ENCODE results near the gene SORBS1.

The SORBS1 gene

DNA sequence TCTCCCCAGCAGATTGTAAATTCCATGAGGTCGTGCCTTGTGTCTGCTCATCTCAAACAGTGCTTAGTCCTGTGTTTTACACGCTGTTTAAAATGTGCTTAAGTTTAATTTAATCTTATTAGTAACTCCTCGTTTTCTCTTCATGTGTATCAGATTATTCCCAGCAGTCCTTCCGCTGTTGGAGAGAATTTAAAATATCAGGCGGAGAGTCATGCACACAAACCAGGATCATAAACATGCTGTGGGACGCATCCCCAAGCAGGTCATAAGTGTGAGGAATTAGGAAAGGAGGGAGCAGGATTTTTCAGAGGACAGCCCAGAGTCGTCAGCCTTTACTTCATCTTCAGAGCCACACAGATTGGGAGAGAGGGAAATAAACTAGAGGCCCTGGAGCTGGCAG, 4.2 kb upstream of the SORBS1 start:
- DNase-seq (ENCODE audit: low spot score), result no peak

DNA sequence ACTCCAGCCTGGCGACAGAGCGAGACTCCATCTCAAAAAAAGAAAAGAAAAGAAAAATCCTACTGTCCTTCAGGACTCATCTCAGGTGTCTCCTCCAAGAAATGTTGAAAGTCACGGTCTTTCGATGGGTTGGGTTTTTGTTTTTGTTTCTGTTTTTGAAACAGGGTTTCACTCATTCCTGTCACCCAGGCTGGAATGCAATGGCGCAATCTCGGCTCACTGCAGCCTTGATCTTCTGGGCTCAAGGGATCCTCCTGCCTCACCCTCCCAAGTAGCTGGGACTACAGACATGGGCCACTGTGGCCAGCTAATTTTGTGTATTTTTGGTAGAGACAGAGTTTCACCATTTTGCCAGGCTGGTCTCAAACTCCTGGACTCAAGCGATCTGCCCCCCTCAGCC, 3.1 kb upstream of the SORBS1 start:
- no peak for DNase-seq (ENCODE audit: low spot score)

DNA sequence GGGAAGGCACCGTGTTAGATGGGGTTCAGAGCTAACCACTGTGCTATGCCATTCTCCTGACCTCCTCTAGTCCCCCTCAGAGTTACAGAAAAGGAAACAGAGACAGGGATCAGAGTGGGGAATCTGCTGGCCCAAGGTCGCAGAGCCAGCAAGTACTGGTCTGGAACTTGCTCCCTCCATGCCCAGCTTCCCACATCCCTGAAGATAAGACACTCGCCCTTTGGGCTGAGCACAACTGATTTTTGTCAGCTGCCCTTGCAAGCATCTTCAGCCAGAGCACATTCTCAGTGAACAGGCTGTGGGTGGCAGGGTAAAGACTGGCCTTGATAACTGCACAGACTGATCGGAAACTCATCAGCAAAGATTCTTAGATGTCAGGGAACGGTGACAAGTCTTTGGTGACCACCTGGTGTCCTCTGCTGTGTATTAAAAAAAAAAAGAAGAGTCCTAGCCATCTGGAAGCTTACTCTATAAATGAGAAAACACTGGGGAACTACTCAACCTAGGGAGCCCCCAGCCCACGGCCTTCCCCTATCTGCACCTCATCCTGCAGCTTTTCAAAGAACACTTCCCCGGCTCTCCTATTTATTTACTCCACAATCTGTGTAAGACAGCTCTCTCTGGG, 1.3 kb upstream of the SORBS1 start:
- no peak for DNase-seq (ENCODE audit: low spot score)

GRCh38 chr10:95561864-95562177, 650 bp upstream of the SORBS1 start:
- DNase-seq (ENCODE audit: low spot score), result no peak

- peak; percentile 47 for DNase-seq (ENCODE audit: low spot score)
Observed at GRCh38 chr10:95560278-95561176, 644 bp downstream of the SORBS1 start.

DNA sequence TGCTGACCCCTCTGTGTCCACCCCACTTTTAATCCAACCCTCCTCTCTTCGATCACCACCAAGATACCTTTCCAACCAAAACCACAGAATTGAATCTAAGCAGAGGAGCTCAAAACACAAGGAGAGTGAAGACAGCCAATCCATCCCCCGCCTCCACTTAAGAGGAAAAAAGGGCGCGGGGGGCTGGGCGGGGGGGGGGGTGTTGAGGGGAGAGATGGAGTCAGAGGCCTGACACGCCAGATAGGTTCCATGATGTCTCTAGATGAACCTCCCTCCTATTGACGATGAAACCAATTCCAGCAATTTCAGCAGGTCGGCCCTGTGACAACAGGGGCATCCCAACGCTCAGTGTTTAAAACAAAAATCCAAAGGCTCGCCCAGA, 1.3 kb downstream of the SORBS1 start:
- no peak for DNase-seq (ENCODE audit: low spot score)

GRCh38 chr10:95559471-95559870, 1.7 kb downstream of the SORBS1 start:
- DNase-seq (ENCODE audit: low spot score), result no peak

DNA sequence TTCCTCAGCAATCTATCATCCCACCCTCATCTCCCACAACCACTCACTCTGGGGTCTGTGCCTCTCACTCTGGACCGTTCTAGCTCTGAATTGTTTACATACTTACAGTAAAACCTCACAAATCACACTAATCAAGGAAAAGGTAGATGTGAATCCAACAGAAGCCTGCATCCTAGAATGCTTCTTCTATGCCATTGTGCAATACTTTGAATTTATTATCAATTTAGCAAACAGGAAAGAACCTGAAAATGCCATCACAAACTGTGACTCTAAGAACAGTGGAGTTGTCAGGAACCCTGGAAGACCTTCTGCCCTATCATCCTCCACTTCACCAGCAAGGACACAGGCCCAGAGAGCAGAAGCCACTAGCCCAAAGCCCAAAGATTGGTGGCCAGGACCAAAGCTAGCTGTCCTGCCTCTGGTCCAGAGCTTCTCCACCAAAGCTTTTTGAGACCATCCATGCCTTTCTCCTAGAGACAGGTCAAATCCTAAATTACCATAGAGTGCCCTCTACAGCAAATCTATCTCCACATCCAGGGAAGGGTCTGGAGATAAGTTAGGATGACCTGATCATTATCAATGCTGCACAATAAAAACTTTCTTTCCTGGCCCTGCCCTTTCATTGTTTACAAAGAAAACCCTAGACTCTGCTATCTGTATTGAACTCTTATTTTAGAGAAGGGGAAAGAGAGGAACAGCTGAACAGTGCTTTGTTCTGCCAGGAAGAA, 2.4 kb downstream of the SORBS1 start:
- no peak for DNase-seq (ENCODE audit: low spot score)

DNA sequence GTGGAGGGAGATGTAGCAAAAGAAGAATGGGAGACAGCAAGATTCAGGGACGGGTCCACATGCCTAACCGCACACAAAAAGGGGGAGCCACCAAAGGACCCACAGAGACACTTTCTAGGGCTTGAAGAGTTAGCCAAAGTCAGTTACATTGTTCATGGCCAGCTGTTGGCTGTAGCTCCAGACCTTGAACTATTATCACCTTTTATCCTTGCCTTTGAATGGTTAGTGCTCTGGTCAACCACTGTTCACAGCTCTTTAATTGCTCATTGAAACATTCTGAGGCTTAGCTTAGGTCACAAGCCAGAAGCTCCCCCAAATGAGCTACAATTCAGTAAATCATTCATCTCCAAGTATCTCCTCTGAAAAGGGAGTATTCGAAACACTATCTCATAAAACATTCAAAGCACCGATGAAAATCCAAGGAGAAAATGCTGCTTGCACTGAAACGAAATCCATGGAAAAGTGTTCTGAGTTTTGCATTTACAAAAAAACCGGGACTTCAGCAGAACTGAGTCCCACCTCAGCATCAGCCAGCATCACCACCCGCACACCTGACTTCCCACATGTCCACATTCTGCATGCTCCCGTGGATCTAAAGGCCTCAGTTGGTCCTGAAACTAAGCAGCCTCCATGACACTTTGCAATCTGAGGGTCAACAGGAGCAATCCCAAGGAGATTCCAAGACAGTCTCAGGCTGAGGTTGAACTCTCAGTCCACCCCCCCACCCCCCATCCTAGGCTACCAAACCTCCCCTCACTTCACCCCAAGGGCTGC, 4.0 kb downstream of the SORBS1 start:
- DNase-seq (ENCODE audit: low spot score), result no peak

DNA sequence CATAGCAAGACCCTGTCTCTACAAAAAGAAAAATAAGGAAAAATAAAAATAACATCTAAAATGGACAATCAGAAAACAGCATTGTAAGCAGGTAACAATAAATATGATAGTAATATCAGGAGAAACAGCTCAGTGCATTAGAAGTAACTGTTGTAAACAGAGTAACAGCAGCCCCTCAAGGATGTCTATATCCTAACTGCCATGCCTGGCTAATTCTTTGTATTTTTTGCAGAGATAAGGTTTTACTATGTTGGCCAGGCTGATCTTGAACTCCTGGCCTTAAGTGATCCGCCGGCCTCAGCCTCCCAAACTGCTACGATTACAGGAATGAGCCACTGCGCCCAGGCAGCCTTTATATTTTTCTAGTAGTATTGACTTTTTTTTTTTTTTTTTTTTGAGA, 7.5 kb downstream of the SORBS1 start:
- DNase-seq (ENCODE audit: low spot score), result no peak

- DNase-seq (ENCODE audit: low spot score), result no peak
Observed at GRCh38 chr10:95552679-95553342, 8.4 kb downstream of the SORBS1 start.

- no peak for DNase-seq (ENCODE audit: low spot score)
Observed at GRCh38 chr10:95550073-95550672, 11.0 kb downstream of the SORBS1 start.

DNA sequence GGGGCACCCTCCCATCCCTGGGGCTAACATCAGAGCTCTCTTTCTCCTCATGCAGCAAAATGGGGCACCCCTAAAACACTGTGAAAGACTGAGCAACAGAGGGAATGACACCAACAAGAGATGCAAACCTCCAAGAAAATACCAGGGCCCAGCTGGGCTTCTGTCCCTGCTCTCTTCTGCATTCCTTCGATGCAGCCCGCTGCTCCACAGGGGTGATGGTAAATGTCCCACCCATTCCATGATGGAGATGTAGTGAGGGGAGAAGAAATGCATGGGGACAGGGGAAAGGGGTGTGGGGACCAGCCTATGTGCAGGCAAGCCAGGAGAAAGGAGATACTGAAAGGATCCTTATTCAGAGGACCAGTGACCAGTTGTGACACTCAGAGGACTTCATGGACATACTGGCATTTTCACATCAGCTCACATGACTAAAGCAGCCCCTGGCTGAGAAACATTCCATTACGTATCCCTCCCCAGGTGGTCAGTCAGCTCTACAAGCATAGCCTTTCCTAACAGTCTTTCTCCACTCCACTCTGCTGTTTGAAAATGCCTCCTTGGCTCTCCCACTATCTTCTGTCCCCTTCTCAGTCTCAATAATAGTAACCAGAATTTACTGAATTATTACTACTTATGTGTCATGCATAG, 13.3 kb downstream of the SORBS1 start:
- DNase-seq (ENCODE audit: low spot score), result no peak

DNA sequence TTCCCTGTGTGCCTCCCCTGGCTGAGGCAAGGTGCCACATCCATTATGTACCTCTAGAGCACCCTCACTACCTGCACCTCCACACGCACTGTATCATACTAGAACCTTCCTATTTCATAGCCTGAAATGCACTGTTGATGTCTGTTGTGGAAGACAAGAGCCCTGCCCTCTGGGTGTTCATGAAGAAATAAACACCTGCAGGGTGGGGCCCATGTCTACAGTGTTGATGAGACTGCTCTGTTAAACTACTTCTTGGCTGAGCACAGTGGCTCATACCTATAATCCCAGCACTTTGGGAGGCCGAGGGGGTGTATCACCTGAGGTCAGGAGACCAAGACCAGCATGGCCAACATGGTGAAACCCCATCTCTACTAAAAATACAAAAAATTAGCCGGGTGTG, 14.0 kb downstream of the SORBS1 start:
- DNase-seq (ENCODE audit: low spot score), result no peak

GRCh38 chr10:95545981-95546380, 15.2 kb downstream of the SORBS1 start:
- DNase-seq (ENCODE audit: low spot score), result no peak

GRCh38 chr10:95544783-95545500, 16.2 kb downstream of the SORBS1 start:
- DNase-seq (ENCODE audit: low spot score), result no peak

- no peak for DNase-seq (ENCODE audit: low spot score)
Observed at GRCh38 chr10:95543459-95543858, 17.7 kb downstream of the SORBS1 start.

DNA sequence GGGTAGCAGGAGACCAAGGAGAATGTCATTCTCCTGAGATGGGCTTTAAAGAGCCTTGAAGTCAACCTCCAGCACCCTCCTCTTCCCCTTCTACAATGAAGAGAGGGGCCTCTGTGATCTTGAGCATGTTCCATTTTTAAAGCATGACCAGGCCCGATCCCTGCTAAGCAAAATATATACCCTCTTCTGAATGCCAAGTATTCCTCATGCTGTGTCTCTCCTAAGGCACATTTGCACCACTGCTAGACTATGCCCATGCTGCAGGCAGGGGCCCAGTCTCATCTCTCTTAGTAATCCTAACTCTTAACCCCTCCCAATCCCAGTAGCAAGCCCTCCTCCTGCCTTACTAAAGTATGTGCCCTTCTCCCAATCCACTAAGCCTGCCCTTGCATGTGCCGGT, 18.4 kb downstream of the SORBS1 start:
- DNase-seq (ENCODE audit: low spot score), result no peak

- DNase-seq (ENCODE audit: low spot score), result no peak
Observed at GRCh38 chr10:95542330-95542729, 18.8 kb downstream of the SORBS1 start.

DNA sequence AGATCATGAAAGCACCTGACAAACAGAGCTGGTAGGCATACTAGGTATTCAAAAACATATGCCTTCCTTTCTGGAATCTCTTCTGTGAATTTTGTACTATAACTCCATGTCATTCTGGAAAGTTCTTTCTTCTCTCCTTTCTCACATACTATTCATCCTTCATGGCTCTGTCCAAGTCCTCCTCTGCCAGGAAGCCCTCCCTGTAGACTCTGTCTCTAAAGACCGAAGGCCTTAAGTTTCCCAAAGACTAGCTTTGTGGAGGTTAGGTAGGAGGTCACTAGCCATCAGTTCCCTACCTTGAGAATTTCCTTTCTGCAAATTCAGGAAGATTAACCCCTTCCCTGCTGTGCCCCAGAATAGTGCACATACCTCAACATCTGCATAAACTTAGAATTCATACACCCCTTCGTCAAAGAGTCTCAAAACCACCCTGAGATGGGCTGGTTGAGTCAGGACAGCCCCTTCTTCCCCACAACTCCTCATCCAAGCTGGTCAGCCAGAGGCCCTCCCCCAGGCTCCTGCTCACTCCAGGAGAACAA, 20.6 kb downstream of the SORBS1 start:
- no peak for DNase-seq (ENCODE audit: low spot score)
